GM23338 (cell line): ENCODE measurements around the gene GAREM2. TPM values are rescaled to one million over a fixed set of nuclear protein-coding genes. Genes with fewer than 3 reads are reported as not detected.

ENCODE experiments used
- ATAC-seq: fragments of 200-7000 bp; cut with Tn5 transposase; 3 replicates; pipeline ENCODE4 v1.9.1; 2020
- DNase-seq: peaks from one replicate; pipeline ENCODE4 v3.0.0-alpha.2; 2015; ENCODE audit warnings: low spot score
- H2AFZ ChIP-seq: fragments of 200-600 bp; sonication (generic); 2 replicates; pipeline ENCODE4 v1.8.0; 2016; ENCODE audit warnings: antibody characterized with exemption, mild to moderate bottlenecking, moderate library complexity
- H3F3A ChIP-seq: fragments of 200-600 bp; sonication (generic); replicated peaks from 2 replicates; pipeline ENCODE4 v1.8.0; 2017; ENCODE audit warnings: antibody characterized with exemption, mixed run types, low read depth
- H3K27ac ChIP-seq: fragments of 200-600 bp; sonication (generic); 2 replicates; pipeline ENCODE4 v1.6.1; 2016; ENCODE audit warnings: low read depth
- H3K27me3 ChIP-seq: fragments of 200-600 bp; sonication (generic); 2 replicates; pipeline ENCODE4 v1.8.0; 2016; ENCODE audit warnings: mild to moderate bottlenecking, mixed run types, moderate library complexity; ENCODE audit not compliant: insufficient read depth
- H3K36me3 ChIP-seq: fragments of 200-600 bp; sonication (generic); 2 replicates; pipeline ENCODE4 v1.8.0; 2016; ENCODE audit warnings: mild to moderate bottlenecking; ENCODE audit not compliant: insufficient read depth
- H3K4me1 ChIP-seq: fragments of 200-600 bp; sonication (generic); 2 replicates; pipeline ENCODE4 v1.8.0; 2016; ENCODE audit warnings: mild to moderate bottlenecking, moderate library complexity; ENCODE audit not compliant: insufficient read depth
- H3K4me2 ChIP-seq: fragments of 200-600 bp; sonication (generic); 2 replicates; pipeline ENCODE4 v1.7.1; 2017; ENCODE audit warnings: mixed run types
- H3K4me3 ChIP-seq: fragments of 200-600 bp; sonication (generic); 2 replicates; pipeline ENCODE4 v1.6.1; 2016; ENCODE audit warnings: mixed run types
- H3K79me2 ChIP-seq: fragments of 200-600 bp; sonication (generic); replicated peaks from 2 replicates; pipeline ENCODE4 v1.8.0; 2017; ENCODE audit warnings: mild to moderate bottlenecking; ENCODE audit not compliant: insufficient read depth
- H3K9me2 ChIP-seq: fragments of 200-600 bp; sonication (generic); 2 replicates; pipeline ENCODE4 v1.8.0; 2017; ENCODE audit not compliant: insufficient read depth
- H4K20me1 ChIP-seq: fragments of 200-600 bp; sonication (generic); replicated peaks from 2 replicates; pipeline ENCODE4 v1.8.0; 2017; ENCODE audit warnings: mild to moderate bottlenecking; ENCODE audit not compliant: insufficient read depth
- H3K27ac Mint-ChIP-seq: 2 replicates; pipeline ENCODE4 v1.8.0; 2020; ENCODE audit warnings: inconsistent platforms, mild to moderate bottlenecking, moderate library complexity, mixed read lengths
- H3K27me3 Mint-ChIP-seq: 3 replicates; pipeline ENCODE4 v1.8.0; 2022; ENCODE audit warnings: low read depth, mild to moderate bottlenecking, moderate library complexity, mixed read lengths, inconsistent platforms; ENCODE audit not compliant: insufficient read depth, poor library complexity
- H3K36me3 Mint-ChIP-seq: 3 replicates; pipeline ENCODE4 v1.8.0; 2021; ENCODE audit warnings: low read depth, mild to moderate bottlenecking, inconsistent platforms, moderate library complexity, mixed read lengths
- H3K4me1 Mint-ChIP-seq: 3 replicates; pipeline ENCODE4 v1.8.0; 2020; ENCODE audit warnings: mild to moderate bottlenecking, inconsistent platforms, mixed read lengths
- H3K4me3 Mint-ChIP-seq: 3 replicates; pipeline ENCODE4 v1.8.0; 2021; ENCODE audit warnings: moderate library complexity, mild to moderate bottlenecking, inconsistent platforms, mixed read lengths
- H3K9me3 Mint-ChIP-seq: 3 replicates; pipeline ENCODE4 v1.8.0; 2020; ENCODE audit warnings: moderate library complexity, mild to moderate bottlenecking, inconsistent platforms, mixed read lengths
- CREB1 ChIP-seq: fragments of 250-450 bp; sonication (Bioruptor Pico); IDR thresholded peaks from 2 replicates; pipeline ENCODE4 v1.5.0; 2020; ENCODE audit warnings: low read depth, mild to moderate bottlenecking, moderate library complexity
- CTCF ChIP-seq, 2 experiments: fragments of 200-600 bp in 1 of 2; sonication (generic) in 1 of 2; conservative IDR thresholded peaks; 2 replicates each; pipeline versions ENCODE4 v1.5.1 to v1.6.1; 2016 to 2017; ENCODE audit warnings: antibody characterized with exemption in 2 of 2, low read depth in 2 of 2, mild to moderate bottlenecking in 2 of 2, moderate library complexity in 1 of 2
- EZH2 ChIP-seq: fragments of 200-600 bp; sonication (generic); IDR thresholded peaks from one replicate; pipeline ENCODE4 v1.8.0; 2017; ENCODE audit warnings: antibody characterized with exemption, mild to moderate bottlenecking, low read depth; ENCODE audit not compliant: unreplicated experiment
- EZH2phosphoT487 ChIP-seq: fragments of 200-600 bp; sonication (generic); IDR thresholded peaks from one replicate; pipeline ENCODE4 v1.8.1; 2018; ENCODE audit warnings: antibody characterized with exemption; ENCODE audit not compliant: unreplicated experiment
- JUNB ChIP-seq: IDR thresholded peaks from one replicate; pipeline ENCODE4 v1.6.1; 2016; ENCODE audit warnings: antibody characterized with exemption; ENCODE audit not compliant: unreplicated experiment
- NANOG ChIP-seq: IDR thresholded peaks from 2 replicates; pipeline ENCODE4 v1.6.1; 2016; ENCODE audit warnings: antibody characterized with exemption, borderline replicate concordance
- POLR2AphosphoS5 ChIP-seq: IDR thresholded peaks from 2 replicates; pipeline ENCODE4 v1.6.1; 2016; ENCODE audit warnings: antibody characterized with exemption, low read depth
- STAT1 ChIP-seq: IDR thresholded peaks from one replicate; pipeline ENCODE4 v1.6.1; 2016; ENCODE audit warnings: antibody characterized with exemption; ENCODE audit not compliant: unreplicated experiment
- ZNF114 ChIP-seq: fragments of 250-450 bp; sonication (Bioruptor Pico); IDR thresholded peaks from 2 replicates; pipeline ENCODE4 v1.5.0; 2020; ENCODE audit warnings: mild to moderate bottlenecking, moderate library complexity
- ZNF331 ChIP-seq: fragments of 250-450 bp; sonication (Bioruptor Pico); IDR thresholded peaks from 2 replicates; pipeline ENCODE4 v1.5.0; 2020; ENCODE audit warnings: low read depth, mild to moderate bottlenecking, moderate library complexity
- ZNF462 ChIP-seq: fragments of 250-450 bp; sonication (Bioruptor Pico); IDR thresholded peaks from 2 replicates; pipeline ENCODE4 v1.5.0; 2020; ENCODE audit warnings: mild to moderate bottlenecking, moderate library complexity
- polyA plus RNA-seq: library from polyadenylated mRNA; unstranded; fragments of >200 nt; fragmentation: Nextera tagmentation; extraction: Ambion mirVana; gene quantifications from 2 replicates; pipeline ENCODE4 v1.2.1, GENCODE V29; 2016
- total RNA-seq: library from RNA; depleted of rRNA; stranded (reverse); fragments of >200 nt; shearing (Covaris generic); gene quantifications from 2 replicates; pipeline ENCODE4 v1.2.3, GENCODE V29; 2014
- TF ChIP-seq, protein P1 (sequence below): IDR thresholded peaks from 2 replicates; pipeline ENCODE4 v1.6.1; 2016; ENCODE audit warnings: antibody characterized with exemption
- TF ChIP-seq, protein P2 (sequence below): IDR thresholded peaks from one replicate; pipeline ENCODE4 v1.6.1; 2018; ENCODE audit warnings: antibody characterized with exemption; ENCODE audit not compliant: unreplicated experiment

The GAREM2 gene
- total and polyA plus RNA-seq, 2 experiments from 2014 or later = 3.8 to 23.8 TPM

- H3K4me3 ChIP-seq = no peak overlapping the region
- peaks cover 17% of the 10 kb centered on the region for H3K27me3 ChIP-seq
- peaks cover 11% of the 10 kb centered on the region for H3K4me1 Mint-ChIP-seq
- H3K9me3 Mint-ChIP-seq = no peaks in the 10 kb centered on the region
- H3F3A ChIP-seq = peaks cover 12% of the 10 kb centered on the region
- peaks cover 10% of the 10 kb centered on the region for H4K20me1 ChIP-seq
- peaks cover 16% of the 10 kb centered on the region for H3K27me3 Mint-ChIP-seq
- H3K4me2 ChIP-seq = no peak overlapping the region
- no peak for DNase-seq
- H2AFZ ChIP-seq = no peak overlapping the region
- peaks cover 3% of the 10 kb centered on the region; the same call in 1 of the 2 replicates for H3K4me1 ChIP-seq
- no peak overlapping the region for H3K4me3 Mint-ChIP-seq
- 0 out of 2 replicates have a peak overlapping the region, but pooled peaks have one; percentile 19 for H3K27ac Mint-ChIP-seq
- H3K27ac ChIP-seq = no peak overlapping the region
- peaks cover 9% of the 10 kb centered on the region for H3K36me3 ChIP-seq
- no peak for ATAC-seq
- H3K79me2 ChIP-seq = no peaks in the 10 kb centered on the region
- no peaks in the 10 kb centered on the region for H3K9me2 ChIP-seq
- TF ChIP-seq POLR2AphosphoS5 (no peak), CTCF (conservative IDR thresholded peaks at IDR 0.05; ENCODE audit: low read depth in 2 of 2) (no peak), ZNF114 (CRISPR knock-in tag) (no peak), JUNB (no peak), ZNF331 (CRISPR knock-in tag) (no peak), CREB1 (no peak), ZNF462 (CRISPR knock-in tag) (no peak), NANOG (no peak), STAT1 (no peak), EZH2phosphoT487 (no peak), EZH2 (no peak)
- TF ChIP-seq, protein P1, sequence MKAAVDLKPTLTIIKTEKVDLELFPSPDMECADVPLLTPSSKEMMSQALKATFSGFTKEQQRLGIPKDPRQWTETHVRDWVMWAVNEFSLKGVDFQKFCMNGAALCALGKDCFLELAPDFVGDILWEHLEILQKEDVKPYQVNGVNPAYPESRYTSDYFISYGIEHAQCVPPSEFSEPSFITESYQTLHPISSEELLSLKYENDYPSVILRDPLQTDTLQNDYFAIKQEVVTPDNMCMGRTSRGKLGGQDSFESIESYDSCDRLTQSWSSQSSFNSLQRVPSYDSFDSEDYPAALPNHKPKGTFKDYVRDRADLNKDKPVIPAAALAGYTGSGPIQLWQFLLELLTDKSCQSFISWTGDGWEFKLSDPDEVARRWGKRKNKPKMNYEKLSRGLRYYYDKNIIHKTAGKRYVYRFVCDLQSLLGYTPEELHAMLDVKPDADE = no peak
- TF ChIP-seq, protein P2, sequence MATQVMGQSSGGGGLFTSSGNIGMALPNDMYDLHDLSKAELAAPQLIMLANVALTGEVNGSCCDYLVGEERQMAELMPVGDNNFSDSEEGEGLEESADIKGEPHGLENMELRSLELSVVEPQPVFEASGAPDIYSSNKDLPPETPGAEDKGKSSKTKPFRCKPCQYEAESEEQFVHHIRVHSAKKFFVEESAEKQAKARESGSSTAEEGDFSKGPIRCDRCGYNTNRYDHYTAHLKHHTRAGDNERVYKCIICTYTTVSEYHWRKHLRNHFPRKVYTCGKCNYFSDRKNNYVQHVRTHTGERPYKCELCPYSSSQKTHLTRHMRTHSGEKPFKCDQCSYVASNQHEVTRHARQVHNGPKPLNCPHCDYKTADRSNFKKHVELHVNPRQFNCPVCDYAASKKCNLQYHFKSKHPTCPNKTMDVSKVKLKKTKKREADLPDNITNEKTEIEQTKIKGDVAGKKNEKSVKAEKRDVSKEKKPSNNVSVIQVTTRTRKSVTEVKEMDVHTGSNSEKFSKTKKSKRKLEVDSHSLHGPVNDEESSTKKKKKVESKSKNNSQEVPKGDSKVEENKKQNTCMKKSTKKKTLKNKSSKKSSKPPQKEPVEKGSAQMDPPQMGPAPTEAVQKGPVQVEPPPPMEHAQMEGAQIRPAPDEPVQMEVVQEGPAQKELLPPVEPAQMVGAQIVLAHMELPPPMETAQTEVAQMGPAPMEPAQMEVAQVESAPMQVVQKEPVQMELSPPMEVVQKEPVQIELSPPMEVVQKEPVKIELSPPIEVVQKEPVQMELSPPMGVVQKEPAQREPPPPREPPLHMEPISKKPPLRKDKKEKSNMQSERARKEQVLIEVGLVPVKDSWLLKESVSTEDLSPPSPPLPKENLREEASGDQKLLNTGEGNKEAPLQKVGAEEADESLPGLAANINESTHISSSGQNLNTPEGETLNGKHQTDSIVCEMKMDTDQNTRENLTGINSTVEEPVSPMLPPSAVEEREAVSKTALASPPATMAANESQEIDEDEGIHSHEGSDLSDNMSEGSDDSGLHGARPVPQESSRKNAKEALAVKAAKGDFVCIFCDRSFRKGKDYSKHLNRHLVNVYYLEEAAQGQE = no peak
- H3K36me3 Mint-ChIP-seq = peaks cover 34% of the 10 kb centered on the region
Measured at GRCh38 chr2:26187114-26187513, 14.2 kb downstream of the GAREM2 start.
